ENCODE results near the gene HIRA.
"Not testable (repeated sequence)": the region's sequence is repeated elsewhere in the genome, so short reads cannot be mapped to it uniquely, and the experiment has no call there.

HIRA gene

GRCh38 chr22:19385221-19385906, 46.2 kb downstream of the HIRA start:
- DNase-seq (ENCODE audit: low read depth in 2 of 2), result no peak

- DNase-seq (ENCODE audit: low read depth in 2 of 2), result no peak
Observed at GRCh38 chr22:19383292-19383691, 48.2 kb downstream of the HIRA start.

DNA sequence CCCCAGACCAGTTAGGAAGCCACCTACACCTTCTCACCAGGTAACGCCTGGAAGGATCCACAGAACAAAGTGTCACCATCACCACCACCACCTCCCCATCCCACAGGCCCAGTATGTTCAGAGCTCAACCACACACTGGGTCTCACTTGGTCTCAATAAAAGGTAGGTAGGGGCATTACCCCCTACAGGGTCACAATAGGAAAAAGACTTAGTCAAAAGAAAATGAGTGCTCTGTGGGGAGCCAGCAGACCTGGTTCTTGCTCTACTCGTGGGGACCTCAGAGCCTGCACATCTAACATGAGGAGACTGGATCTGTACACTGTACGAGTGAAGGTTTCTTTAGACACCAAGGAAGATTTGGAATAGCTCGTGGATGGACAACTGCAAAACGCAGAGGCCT, 49.3 kb downstream of the HIRA start:
- no peak for DNase-seq (ENCODE audit: low read depth in 2 of 2)

- no peak for DNase-seq (ENCODE audit: low read depth in 2 of 2)
Observed at GRCh38 chr22:19378344-19378674, 53.2 kb downstream of the HIRA start.

- no peak for DNase-seq (ENCODE audit: low read depth in 2 of 2)
Observed at GRCh38 chr22:19377565-19378343, 53.8 kb downstream of the HIRA start.

DNA sequence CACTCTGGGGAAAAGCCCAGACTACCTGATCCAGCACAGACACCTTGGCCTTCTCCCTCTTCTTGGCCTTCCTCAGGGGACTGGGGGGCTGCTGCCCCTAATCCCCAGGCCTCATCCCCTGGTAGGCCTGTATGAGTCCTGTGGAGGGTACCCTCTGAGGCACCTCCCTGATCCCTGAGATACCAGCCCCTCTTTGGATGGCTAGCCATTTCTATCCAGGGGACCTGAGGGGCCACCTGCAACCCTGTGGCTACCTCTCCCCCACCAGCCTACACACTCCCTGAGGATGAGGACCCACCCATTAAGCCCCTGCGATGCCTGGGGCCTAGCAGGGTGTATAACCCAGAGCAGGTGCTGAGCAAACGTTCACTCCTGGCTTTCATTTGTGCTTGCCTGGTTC, 54.6 kb downstream of the HIRA start:
- DNase-seq (ENCODE audit: low read depth in 2 of 2), result no peak

- DNase-seq (ENCODE audit: low read depth in 2 of 2), result no peak
Observed at GRCh38 chr22:19376247-19376646, 55.3 kb downstream of the HIRA start.

- DNase-seq (ENCODE audit: low read depth in 2 of 2), result no peak
Observed at GRCh38 chr22:19375435-19375834, 56.1 kb downstream of the HIRA start.

DNA sequence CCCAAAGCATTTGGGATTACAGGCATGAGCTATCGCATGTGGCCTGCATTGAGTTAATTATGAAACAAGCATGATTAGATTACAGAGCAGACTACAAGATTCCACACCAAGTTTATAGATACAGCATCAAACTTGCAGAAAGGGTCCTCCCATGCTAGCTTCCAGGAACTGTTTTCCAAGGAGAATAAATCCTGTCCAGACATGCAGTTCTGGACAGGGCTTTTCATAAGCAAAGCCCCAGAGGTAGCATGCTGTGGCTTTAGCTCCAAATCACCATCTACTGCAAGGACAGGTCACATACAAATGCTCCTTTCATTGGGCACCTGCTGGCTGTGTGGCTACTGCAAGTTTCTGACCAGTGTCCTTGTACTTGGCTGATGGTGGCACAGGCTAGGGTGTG, 57.1 kb downstream of the HIRA start:
- no peak for DNase-seq (ENCODE audit: low read depth in 2 of 2)

GRCh38 chr22:19373450-19373849, 58.1 kb downstream of the HIRA start:
- no peak for DNase-seq (ENCODE audit: low read depth in 2 of 2)

DNA sequence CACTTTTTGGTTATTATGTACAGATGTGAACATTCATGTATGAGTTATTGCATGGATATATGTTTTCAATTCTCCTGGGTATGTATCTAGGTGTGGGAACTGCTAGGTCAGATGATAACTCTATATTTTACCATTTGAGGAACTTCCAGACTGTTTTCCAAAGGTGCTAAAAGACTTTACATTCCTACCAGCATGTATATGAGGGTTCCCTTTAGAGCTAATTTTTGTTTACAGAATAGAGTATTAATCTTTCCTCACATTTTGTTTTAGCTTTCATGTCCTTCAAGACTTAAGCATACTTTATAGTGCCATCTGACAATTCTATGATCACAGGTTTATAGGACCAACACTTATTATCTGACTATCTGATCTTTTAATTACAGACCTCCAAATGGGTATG, 59.6 kb downstream of the HIRA start:
- no peak for DNase-seq (ENCODE audit: low read depth in 2 of 2)

DNA sequence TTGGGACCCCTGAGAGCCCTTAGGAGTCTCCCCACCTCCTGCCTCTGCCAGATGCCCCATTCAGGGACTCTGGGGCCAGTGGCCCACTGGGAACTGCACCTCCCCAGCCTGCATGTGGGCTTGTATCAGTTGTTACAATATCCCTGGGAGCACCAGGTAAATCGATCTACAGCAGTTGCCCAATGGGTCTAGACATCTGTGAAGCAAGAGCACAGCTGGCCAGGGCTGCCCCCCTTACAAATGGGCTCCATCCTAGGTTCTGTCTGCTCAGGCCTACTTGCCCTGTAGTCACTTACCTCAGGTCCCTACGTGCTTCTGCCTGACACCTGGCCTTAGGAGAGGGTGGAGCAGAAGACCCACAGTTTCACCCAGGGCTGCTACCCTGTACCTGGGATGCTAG, 62.7 kb downstream of the HIRA start:
- DNase-seq (ENCODE audit: low read depth in 2 of 2), result no peak

- no peak for DNase-seq (ENCODE audit: low read depth in 2 of 2)
Observed at GRCh38 chr22:19367763-19368367, 63.7 kb downstream of the HIRA start.

DNA sequence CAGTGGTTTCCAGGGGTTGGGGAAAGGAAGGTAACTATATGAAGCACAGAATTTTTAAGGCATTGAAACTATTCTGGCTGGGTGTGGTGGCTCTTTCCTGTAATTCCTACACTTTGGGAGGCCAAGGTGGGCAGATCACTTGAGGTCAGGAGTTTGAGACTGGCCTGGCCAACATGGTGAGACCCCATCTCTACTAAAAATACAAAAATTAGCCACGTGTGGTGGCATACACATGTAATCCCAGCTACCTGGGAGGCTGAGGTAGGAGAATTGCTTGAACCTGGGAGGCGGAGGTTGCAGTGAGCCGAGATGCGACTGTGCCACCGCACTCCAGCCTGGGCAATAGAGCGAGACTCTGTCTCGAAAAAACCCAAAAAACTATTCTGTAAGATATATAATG, 68.0 kb downstream of the HIRA start:
- not testable (repeated sequence) for DNase-seq (ENCODE audit: low read depth in 2 of 2)

GRCh38 chr22:19361501-19362103, 69.9 kb downstream of the HIRA start:
- no peak for DNase-seq (ENCODE audit: low read depth in 2 of 2)

DNA sequence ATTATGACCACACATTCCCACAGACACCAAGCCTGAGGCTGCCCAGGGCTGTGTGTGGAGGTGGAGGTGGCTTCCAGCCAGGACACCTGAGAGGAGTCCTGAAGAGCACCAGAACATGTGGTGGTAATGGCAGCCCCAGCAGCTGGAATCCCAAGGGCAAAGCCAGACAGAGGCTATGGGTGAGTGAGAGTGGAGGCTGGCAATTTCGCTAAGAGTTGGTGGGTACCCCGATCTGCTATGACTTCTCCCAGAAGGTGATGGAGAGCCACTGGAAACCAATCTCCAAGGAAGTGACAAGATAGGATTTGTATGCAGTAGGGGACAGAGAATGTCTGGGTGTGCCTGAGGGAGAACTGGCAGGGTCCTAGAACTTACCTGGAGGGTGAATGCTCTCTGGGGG, 70.7 kb downstream of the HIRA start:
- DNase-seq (ENCODE audit: low read depth in 2 of 2), result no peak

DNA sequence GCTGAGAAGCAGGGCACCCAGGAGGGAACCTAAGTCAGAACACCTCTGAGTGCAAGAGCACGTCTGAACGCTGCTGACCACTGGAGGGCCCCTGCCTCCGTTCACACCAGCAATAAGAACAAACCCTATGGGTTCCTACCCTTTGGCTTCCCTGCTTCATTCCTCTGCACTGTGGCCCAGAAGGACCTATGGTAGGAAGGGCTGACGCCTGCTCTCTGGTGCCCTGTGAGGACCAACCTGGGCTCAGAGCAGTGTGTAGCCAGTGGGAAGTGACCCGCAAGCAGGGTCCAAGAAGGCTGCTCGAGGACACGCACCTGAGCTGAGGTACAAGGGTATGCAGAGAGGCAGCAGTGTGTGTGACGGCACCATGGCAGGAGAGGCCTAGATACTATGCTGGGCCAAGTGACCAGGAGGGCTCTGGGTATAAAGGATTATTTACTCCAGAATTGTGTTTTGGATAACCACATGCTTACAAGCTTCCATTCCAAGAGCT, 71.2 kb downstream of the HIRA start:
- no peak for DNase-seq (ENCODE audit: low read depth in 2 of 2)

DNA sequence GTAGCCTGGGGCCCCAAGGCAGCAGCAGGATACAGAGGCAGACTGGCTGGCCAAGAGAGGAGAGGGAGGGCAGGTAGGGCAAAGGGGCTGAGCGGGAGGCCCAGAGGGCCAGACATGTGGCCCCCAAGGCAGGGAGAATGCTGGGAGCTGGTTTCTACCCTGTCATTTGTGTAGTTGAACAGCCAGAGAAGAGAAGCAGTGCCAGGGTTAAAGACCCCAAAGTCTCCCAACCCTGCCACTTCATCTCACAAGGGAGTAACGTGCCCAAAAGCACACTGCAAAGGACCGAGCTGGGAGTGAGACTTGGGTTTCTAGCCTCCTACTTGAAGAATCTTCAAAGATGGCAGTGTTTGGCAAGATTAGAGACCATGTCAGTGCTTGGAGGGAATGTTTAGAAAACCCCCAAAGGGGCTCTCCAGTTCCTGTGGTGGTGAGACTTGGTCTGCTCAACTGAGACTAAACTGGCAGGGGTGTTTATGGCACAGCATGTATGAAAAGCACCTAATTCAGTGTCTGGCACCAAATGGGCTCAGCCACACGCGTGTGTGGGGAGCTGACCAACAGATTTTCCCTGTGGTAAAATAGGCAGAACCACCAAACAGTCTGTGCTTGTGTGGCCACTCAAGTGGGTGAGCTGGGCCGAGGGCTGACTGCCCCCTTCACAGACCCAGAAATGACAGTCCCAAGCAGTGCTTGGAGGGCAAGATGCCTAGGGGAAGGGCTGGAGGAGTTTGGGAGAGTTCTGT, 71.8 kb downstream of the HIRA start:
- DNase-seq (ENCODE audit: low read depth in 2 of 2), result no peak

GRCh38 chr22:19358703-19359553, 72.6 kb downstream of the HIRA start:
- DNase-seq (ENCODE audit: low read depth in 2 of 2), result no peak

DNA sequence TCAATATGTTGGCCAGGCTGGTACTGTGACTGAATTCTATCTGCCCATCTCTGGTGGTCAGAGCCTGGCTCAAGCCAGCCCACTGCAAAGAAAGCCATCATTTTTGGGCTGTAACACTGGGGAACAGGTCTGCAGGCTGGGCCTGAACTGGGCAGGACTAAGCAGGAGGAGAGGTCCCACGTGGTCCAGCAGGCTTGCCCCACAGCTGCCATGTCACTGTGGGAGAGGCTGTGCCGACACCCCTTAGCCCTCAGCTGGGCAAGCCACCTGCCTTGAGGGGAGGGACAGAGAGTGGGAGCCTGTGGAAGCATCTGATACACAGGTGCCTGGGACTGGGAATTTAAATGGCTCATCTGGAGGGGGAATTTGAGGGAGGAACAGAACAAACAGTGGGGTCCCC, 73.3 kb downstream of the HIRA start:
- DNase-seq (ENCODE audit: low read depth in 2 of 2), result no peak
